Small intestine (tissue), 7 donors: ENCODE results near the gene POM121. TPM values are rescaled to one million over a fixed set of nuclear protein-coding genes. Genes with fewer than 3 reads are reported as not detected.
"Not testable (repeated sequence)": the region's sequence is repeated elsewhere in the genome, so short reads cannot be mapped to it uniquely, and the experiment has no call there.

Source experiments
- DNase-seq, 2 donors: peaks; one replicate each; pipeline versions ENCODE4 v3.0.0 to v3.0.0-alpha.2; 2013
- FAIRE-seq: peaks from 2 replicates; lab custom pipeline; 2012; peaks lifted over from hg19 to GRCh38; lab: Jason Lieb, UNC
- H3K27ac ChIP-seq, 3 donors: one replicate each; pipeline ENCODE4 v1.5.1; 2013; ENCODE audit warnings: low read length in 2 of 3, mild to moderate bottlenecking in 2 of 3, control low read depth in 1 of 3, inconsistent platforms in 1 of 3, low read depth in 1 of 3, moderate library complexity in 1 of 3
- H3K27me3 ChIP-seq, 3 donors: one replicate each; pipeline ENCODE4 v1.6.1; 2013; ENCODE audit warnings: low read length in 3 of 3, inconsistent platforms in 1 of 3; ENCODE audit not compliant: control insufficient read depth in 3 of 3, insufficient read depth in 3 of 3
- H3K36me3 ChIP-seq, 3 donors: one replicate each; pipeline ENCODE4 v1.6.1; 2013; ENCODE audit warnings: low read length in 3 of 3, inconsistent platforms in 1 of 3, low read depth in 1 of 3, mild to moderate bottlenecking in 1 of 3, moderate library complexity in 1 of 3; ENCODE audit not compliant: control insufficient read depth in 3 of 3, insufficient read depth in 2 of 3
- H3K4me1 ChIP-seq, 3 donors: one replicate each; pipeline ENCODE4 v1.6.1; 2013; ENCODE audit warnings: low read length in 2 of 3, inconsistent platforms in 1 of 3, low read depth in 1 of 3, mild to moderate bottlenecking in 1 of 3, moderate library complexity in 1 of 3; ENCODE audit not compliant: control insufficient read depth in 3 of 3, insufficient read depth in 2 of 3
- H3K4me3 ChIP-seq, 3 donors: one replicate each; pipeline ENCODE4 v1.5.1; 2013; ENCODE audit warnings: low read length in 3 of 3, control low read depth in 1 of 3, inconsistent platforms in 1 of 3, low read depth in 1 of 3, mild to moderate bottlenecking in 1 of 3, moderate library complexity in 1 of 3
- H3K9me3 ChIP-seq, 2 donors: one replicate each; pipeline ENCODE4 v1.6.1; 2013; ENCODE audit warnings: low read depth in 1 of 2, low read length in 1 of 2; ENCODE audit not compliant: control insufficient read depth in 2 of 2, insufficient read depth in 1 of 2
- WGBS, 3 donors: extraction: QIAGEN DNeasy Blood & Tissue Kit; methylation state at CpG; one replicate each; pipeline ENCODE4 v1.1.7; 2013; 5-methylcytosine and 5-hydroxymethylcytosine counted together
- polyA plus RNA-seq, 4 donors: library from polyadenylated mRNA; stranded (reverse) in 3 of 4; unstranded in 1 of 4; fragments of 200-250 nt in 3 of 4; fragments of 120-200 nt in 1 of 4; gene quantifications; one replicate each; pipeline versions ENCODE4 v1.2.1 to v1.2.3, GENCODE V29; 2013
- donor health status: healthy with polysubstance abuse.
- donor health status: control.
- donor health status: control.
- donor health status: Bipolar disorder and iron deficiency.
- donor health status: healthy.

POM121 gene
- polyA plus RNA-seq, 4 donors, result 13.5 to 42.7 (median 19.0) TPM

DNA sequence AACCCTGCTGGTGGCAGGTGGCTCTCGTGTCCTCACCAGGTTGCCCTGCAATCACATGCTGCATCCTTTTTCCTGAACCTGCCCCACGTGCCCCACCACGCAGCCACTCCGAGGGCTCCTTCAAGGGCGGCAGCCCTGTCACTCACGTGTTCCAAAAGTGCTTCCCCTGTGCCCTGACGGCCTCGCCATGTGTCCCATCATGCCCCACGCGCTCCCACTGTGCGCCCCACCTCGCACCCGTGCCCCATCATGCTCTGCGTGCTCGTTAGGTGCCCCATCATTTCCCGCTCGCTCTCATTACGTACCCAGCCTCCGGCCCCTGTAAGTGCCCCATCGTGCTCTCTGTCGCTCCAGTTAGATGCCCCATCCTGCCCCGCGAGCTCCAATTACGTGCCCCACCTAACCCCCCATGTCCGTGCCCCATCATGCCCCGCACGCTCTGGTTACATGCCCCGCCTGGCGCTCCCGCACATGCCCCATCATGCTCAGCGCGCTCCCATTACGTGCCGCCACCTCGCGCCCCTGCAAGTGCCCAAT, 44.2 kb downstream of the POM121 start, which contains the start of gene TRIM74:
Gene TRIM74 (minus strand): TSS at position 487 of the 537 bp plus-strand sequence. CDS start 3,309 bp downstream, outside the sequence.
- H3K4me1 ChIP-seq, H3K9me3 ChIP-seq, H3K27me3 ChIP-seq, DNase-seq, H3K27ac ChIP-seq, H3K36me3 ChIP-seq, FAIRE-seq, H3K4me3 ChIP-seq: not testable (repeated sequence)
- WGBS, 3 donors, result 46 to 57% (median 49%) methylated on average over 8 to 12 of the region's 36 CpGs

DNA sequence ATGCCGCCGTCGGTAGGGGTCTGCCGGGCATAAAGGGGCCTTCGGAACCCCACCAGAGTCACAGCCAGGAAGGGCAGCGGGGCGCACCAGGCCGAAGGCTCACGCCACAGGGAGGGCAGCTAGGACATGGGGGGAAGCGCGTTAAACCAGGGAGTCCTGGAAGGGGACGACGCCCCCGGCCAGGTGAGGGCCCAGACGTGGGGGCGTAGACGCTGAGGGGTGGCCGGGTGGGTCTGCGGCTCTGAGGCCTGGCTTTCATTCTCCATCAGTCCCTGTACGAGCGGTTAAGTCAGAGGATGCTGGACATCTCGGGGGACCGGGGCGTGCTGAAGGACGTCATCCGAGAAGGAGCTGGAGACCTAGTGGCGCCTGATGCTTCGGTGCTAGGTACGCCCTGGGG, 44.8 kb downstream of the POM121 start:
- not testable (repeated sequence) for H3K27me3 ChIP-seq, FAIRE-seq, H3K27ac ChIP-seq, H3K4me3 ChIP-seq, H3K36me3 ChIP-seq, H3K4me1 ChIP-seq, DNase-seq, H3K9me3 ChIP-seq
- WGBS, 3 donors, result 31 to 75% (median 38%) methylated on average over 4 to 16 of the region's 29 CpGs

DNA sequence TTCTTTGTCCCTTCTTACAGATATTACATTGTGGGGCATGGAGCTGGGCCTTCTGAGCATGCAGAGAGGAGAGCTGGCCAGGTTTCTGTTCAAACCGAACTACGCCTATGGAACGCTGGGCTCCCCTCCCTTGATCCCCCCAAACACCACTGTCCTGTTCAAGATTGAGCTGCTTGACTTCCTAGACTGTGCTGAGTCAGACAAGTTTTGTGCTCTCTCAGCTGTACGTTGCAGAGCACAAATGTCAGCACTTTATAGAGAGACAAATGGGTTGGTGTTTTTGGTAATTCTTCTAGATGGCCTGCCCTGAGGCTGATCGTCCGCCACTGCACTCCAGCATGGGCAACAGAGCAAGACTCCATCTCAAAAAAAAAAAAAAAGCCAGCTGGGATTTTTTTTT, 46.6 kb downstream of the POM121 start:
- not testable (repeated sequence) for H3K27me3 ChIP-seq, H3K36me3 ChIP-seq, FAIRE-seq, H3K27ac ChIP-seq, H3K4me3 ChIP-seq, H3K9me3 ChIP-seq, H3K4me1 ChIP-seq, DNase-seq
- no CpG with 5 or more reads among the region's 6 CpGs for WGBS, 3 donors

DNA sequence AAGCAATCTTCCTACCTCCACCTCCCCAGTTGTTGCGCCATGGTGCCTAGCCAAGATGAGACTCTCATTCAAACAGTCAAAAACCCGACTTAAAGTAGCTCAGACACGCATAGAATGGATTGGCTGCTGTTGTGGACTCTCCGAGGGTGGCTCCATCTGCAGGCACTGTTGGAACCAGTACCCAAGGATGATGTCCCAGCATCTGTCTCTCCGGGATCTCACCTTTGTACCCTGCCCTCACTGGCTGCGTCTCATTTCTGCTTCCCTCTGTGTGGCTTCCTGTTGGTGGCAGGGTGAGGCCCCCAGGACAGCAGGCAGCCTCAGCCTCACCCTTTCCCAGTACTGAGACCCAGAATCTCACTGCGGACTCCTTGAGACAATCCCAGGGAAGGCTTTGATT, 49.9 kb downstream of the POM121 start:
- H3K4me1 ChIP-seq, H3K4me3 ChIP-seq, H3K36me3 ChIP-seq, H3K27ac ChIP-seq, H3K27me3 ChIP-seq, H3K9me3 ChIP-seq, DNase-seq, FAIRE-seq: not testable (repeated sequence)
- 72 to 100% (median 79%) methylated on average over 4 of the region's 7 CpGs for WGBS, 3 donors

DNA sequence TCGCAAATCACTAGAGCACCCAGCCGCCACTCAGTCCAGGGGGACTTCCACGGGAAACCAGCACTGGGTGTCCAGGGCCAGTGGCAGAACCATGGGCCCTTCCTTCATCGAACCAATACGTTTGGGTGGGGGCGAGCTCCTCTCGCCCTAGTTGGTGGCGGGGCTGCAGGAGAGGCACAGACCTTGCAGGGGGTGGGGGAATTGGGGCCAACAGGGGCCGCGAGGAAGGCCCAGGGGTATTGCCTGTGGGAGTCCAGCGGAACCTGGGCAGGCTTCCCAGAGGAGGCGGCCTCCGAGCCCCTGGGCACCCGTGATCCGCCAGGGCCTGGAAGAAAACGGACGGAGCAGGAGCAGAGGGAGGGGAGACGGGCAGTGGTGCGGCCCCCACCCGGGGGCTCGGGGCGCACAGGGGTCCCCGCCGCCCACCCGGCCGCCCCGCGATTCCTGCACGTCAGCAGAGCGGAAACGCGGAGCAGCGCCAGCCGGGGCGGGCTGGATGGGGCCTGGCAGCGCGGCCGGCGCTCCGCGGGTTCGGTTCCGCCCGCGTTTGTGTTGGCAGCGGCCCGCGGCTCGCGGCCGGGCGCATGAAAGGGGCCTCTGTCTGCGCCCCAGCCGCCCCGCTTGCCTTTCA, 50.9 kb downstream of the POM121 start:
- not testable (repeated sequence) for H3K4me1 ChIP-seq, FAIRE-seq, H3K27ac ChIP-seq, H3K36me3 ChIP-seq, H3K9me3 ChIP-seq, H3K4me3 ChIP-seq, H3K27me3 ChIP-seq, DNase-seq
- 91 to 93% (median 92%) methylated on average over 6 to 13 of the region's 55 CpGs for WGBS, 3 donors

DNA sequence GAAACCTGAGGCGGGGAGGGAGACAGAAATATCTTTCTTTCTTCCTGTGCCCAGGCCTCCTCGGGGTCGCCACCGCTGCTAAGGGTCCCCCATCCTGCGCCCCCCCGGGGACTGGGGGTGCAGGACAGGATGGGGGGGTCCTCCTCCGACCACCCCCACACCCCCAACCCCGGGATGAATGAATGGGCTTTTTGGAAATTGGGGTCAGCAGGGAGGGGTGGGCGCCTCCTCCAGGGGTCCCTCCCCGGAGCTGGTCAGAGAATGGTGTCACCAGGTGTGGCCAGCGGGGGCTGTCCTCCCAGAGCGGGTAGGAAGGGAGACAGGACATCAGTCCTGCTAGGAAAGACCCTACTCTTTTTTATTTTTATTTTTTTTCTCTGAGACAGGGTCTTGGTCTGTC, 51.5 kb downstream of the POM121 start:
- not testable (repeated sequence) for H3K27ac ChIP-seq, H3K4me1 ChIP-seq, DNase-seq, FAIRE-seq, H3K4me3 ChIP-seq, H3K9me3 ChIP-seq, H3K36me3 ChIP-seq, H3K27me3 ChIP-seq
- WGBS, 3 donors, result 100% methylated on average over 2 to 4 of the region's 12 CpGs; no CpG with 5 or more reads in 1 of the 3 donors

DNA sequence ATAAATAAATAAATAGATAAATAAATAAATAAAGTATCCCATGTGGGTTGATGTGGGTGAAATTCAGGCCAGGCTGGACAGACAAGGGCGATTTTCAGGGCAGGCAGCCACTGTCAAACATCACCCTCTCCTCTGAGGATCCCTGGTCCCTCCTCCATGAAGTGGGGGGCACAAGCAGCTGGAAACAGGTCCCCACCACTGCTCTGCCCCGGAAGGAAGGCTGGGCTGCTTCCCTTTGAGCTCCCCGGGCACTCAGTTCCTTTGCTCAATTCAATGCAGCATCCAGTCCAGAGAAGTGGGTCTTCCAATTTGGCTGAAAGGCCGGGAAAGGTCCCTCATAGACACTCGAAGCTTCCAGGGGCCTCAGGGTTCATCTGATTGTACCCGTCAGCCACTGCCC, 55.5 kb downstream of the POM121 start:
- H3K9me3 ChIP-seq, H3K27me3 ChIP-seq, H3K4me1 ChIP-seq, H3K36me3 ChIP-seq, H3K27ac ChIP-seq, H3K4me3 ChIP-seq, FAIRE-seq, DNase-seq: not testable (repeated sequence)
- 87 to 100% (median 100%) methylated on average over 2 of the region's 6 CpGs for WGBS, 3 donors

DNA sequence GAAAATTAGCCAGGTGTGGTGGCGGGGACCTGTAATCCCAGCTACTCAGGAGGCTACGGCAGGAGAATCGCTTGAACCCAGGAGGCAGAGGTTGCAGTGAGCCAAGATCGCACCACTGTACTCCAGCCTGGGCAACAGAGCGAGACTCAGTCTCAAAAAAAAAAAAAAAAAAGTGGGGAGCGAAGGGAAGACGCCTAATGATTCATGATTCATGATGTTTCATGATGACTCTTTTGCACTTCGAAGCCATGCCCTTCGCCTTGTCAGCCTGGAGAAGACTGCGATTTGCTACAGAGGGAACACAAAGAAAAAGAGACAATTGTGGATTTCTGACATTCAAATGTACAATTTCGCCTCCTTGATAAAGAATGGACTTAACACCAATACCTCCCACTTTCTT, 57.2 kb downstream of the POM121 start:
- FAIRE-seq, H3K9me3 ChIP-seq, H3K4me3 ChIP-seq, H3K36me3 ChIP-seq, H3K27ac ChIP-seq, H3K4me1 ChIP-seq, DNase-seq, H3K27me3 ChIP-seq: not testable (repeated sequence)
- WGBS, 3 donors, result 96% methylated on average over 4 of the region's 11 CpGs; no CpG with 5 or more reads in 2 of the 3 donors
